Neural cell (in vitro differentiated cells): ENCODE data around the gene KISS1R.
A peak's percentile ranks its signal among the peaks of the same experiment; 100 is the strongest.

Experiments
- POLR2AphosphoS5 ChIP-seq: IDR thresholded peaks from 2 replicates; pipeline ENCODE4 v1.6.1; 2012
- RAD21 ChIP-seq: fragments of 450-650 bp; conservative IDR thresholded peaks from 2 replicates; pipeline ENCODE4 v1.6.1; 2014; ENCODE audit warnings: antibody characterized with exemption, mild to moderate bottlenecking, moderate library complexity
- TF ChIP-seq, protein P1 (sequence below): fragments of 450-650 bp; IDR thresholded peaks from 2 replicates; pipeline ENCODE4 v1.5.1; 2014; ENCODE audit warnings: antibody characterized with exemption, mild to moderate bottlenecking, moderate library complexity; ENCODE audit not compliant: poor library complexity, severe bottlenecking

DNA sequence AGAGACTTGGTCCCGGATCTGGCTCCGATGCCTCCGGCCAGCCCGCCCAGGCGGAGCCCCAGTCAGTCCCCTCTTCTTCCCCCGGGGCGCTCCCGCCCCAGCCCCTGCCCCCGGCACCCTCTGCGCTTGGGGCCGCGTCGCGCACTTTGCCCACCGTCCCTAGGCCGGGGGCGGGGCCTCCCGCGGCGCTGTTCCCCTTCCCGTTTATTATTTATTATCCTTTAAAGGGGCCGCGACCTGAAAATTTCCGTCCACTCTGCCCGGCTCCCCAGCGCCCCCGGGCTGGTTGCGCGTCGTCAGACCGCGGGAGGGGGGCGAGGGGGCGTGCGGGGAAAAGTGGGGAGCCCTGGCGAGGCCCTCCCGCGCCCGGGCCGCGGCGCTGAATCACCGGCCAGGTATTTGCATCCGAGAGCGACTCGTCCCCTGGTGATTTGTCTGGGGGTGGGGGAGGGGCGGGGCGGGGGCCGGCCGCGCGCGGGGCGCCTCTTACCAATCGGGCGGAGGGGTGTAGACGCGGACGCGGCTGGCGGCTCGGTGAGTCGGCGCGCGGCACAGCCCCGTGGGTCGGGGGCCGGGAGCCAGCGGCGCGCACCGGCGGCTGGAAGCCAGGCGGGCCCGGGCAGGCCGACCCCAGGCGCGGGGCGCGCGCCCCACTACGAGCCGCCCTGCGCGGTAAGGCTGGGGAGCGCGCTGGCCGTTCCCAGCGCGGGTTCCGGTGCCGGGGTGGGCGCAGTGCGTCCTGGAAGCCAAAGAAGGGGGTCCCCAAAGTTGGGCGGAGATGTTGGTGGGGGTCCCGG is 8.6 kb downstream of the KISS1R start, which contains the start of gene ARID3A:
- TF ChIP-seq RAD21 (no peak), POLR2AphosphoS5 (peak; percentile 32)
- TF ChIP-seq, protein P1, sequence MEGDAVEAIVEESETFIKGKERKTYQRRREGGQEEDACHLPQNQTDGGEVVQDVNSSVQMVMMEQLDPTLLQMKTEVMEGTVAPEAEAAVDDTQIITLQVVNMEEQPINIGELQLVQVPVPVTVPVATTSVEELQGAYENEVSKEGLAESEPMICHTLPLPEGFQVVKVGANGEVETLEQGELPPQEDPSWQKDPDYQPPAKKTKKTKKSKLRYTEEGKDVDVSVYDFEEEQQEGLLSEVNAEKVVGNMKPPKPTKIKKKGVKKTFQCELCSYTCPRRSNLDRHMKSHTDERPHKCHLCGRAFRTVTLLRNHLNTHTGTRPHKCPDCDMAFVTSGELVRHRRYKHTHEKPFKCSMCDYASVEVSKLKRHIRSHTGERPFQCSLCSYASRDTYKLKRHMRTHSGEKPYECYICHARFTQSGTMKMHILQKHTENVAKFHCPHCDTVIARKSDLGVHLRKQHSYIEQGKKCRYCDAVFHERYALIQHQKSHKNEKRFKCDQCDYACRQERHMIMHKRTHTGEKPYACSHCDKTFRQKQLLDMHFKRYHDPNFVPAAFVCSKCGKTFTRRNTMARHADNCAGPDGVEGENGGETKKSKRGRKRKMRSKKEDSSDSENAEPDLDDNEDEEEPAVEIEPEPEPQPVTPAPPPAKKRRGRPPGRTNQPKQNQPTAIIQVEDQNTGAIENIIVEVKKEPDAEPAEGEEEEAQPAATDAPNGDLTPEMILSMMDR = no peak
